ENCODE results near the gene SMIM3. TPM values are rescaled to one million over a fixed set of nuclear protein-coding genes. Genes with fewer than 3 reads are reported as not detected.

Gene SMIM3
- polyA plus RNA-seq, 1 experiment: 36.3 TPM

GRCh38 chr5:150780816-150781221, 2.3 kb downstream of the SMIM3 start:
- peak overlapping the region; percentile 78 for H3K27ac ChIP-seq (ENCODE audit: low read depth, low read length)
- DNase-seq (ENCODE audit: low read depth, low spot score): no peak
- H3K27me3 ChIP-seq (ENCODE audit: control insufficient read depth, insufficient read depth, low read length): no peaks in the 10 kb centered on the region
- H3K4me3 ChIP-seq (ENCODE audit: low read depth, low read length): peak overlapping the region; percentile 92
- ChIA-PET POLR2A (interaction anchor here (1.0 to 4.9 kb wide), 2 partner anchors 9 to 18 kb away, joined by 3 to 23 read pairs; no protein-coding TSS in a partner anchor), CTCF (interaction anchor here (4.4 kb wide), 1 partner anchor 20 kb away, joined by 33 read pairs; no protein-coding TSS in a partner anchor)
- no peak for TF ChIP-seq CTCF (IDR thresholded peaks at IDR 0.05; ENCODE audit: low read depth, low read length)
- peaks cover 2% of the 10 kb centered on the region; the same call in 1 of the 2 replicates for H3K9me3 ChIP-seq (ENCODE audit: control insufficient read depth, insufficient read depth, low read length)

GRCh38 chr5:150781706-150782614, 3.4 kb downstream of the SMIM3 start:
- TF ChIP-seq CTCF (IDR thresholded peaks at IDR 0.05; ENCODE audit: low read depth, low read length): no peak
- CTCF ChIA-PET: interaction anchor here (4.4 kb wide), 1 partner anchor 19 kb away, joined by 33 read pairs; no protein-coding TSS in a partner anchor
- H3K27me3 ChIP-seq (ENCODE audit: control insufficient read depth, insufficient read depth, low read length): no peaks in the 10 kb centered on the region
- peak; percentile 69 for DNase-seq (ENCODE audit: low read depth, low spot score)
- POLR2A ChIA-PET: interaction anchor here (1.0 to 4.9 kb wide), 2 partner anchors 8 to 19 kb away, joined by 3 to 23 read pairs; no protein-coding TSS in a partner anchor
- peak overlapping the region; percentile 39 for H3K4me3 ChIP-seq (ENCODE audit: low read depth, low read length)
- peak overlapping the region; percentile 87 for H3K27ac ChIP-seq (ENCODE audit: low read depth, low read length)
- H3K9me3 ChIP-seq (ENCODE audit: control insufficient read depth, insufficient read depth, low read length): peaks cover 2% of the 10 kb centered on the region; the same call in 1 of the 2 replicates

GRCh38 chr5:150782850-150783249, 4.3 kb downstream of the SMIM3 start:
- ChIA-PET POLR2A (interaction anchor here (4.9 kb wide), 1 partner anchor 7 kb away, joined by 23 read pairs; no protein-coding TSS in a partner anchor), CTCF (interaction anchor here (4.4 kb wide), 1 partner anchor 18 kb away, joined by 33 read pairs; no protein-coding TSS in a partner anchor)
- no peaks in the 10 kb centered on the region for H3K27me3 ChIP-seq (ENCODE audit: control insufficient read depth, insufficient read depth, low read length)
- H3K9me3 ChIP-seq (ENCODE audit: control insufficient read depth, insufficient read depth, low read length): peaks cover 2% of the 10 kb centered on the region; the same call in 1 of the 2 replicates
- no peak overlapping the region for H3K4me3 ChIP-seq (ENCODE audit: low read depth, low read length)
- H3K27ac ChIP-seq (ENCODE audit: low read depth, low read length): peak overlapping the region; percentile 87
- DNase-seq (ENCODE audit: low read depth, low spot score): no peak
- no peak for TF ChIP-seq CTCF (IDR thresholded peaks at IDR 0.05; ENCODE audit: low read depth, low read length)

- CTCF ChIA-PET: interaction anchor here (0.6 to 4.4 kb wide), 4 partner anchors 18 to 333 kb away, joined by 3 to 33 read pairs (median 4); partner anchors contain the start of gene IRGM
- Histone ChIP-seq H3K4me3 (ENCODE audit: low read depth, low read length) (peak overlapping the region; percentile 31), H3K27me3 (ENCODE audit: control insufficient read depth, insufficient read depth, low read length) (no peaks in the 10 kb centered on the region), H3K9me3 (ENCODE audit: control insufficient read depth, insufficient read depth, low read length) (peaks cover 2% of the 10 kb centered on the region; the same call in 1 of the 2 replicates), H3K27ac (ENCODE audit: low read depth, low read length) (peak overlapping the region; percentile 12)
- POLR2A ChIA-PET: interaction anchor here (0.7 to 0.8 kb wide), 2 partner anchors 143 to 288 kb away, joined by 3 read pairs; partner anchors contain the start of gene SYNPO
- no peak for DNase-seq (ENCODE audit: low read depth, low spot score)
- TF ChIP-seq CTCF (IDR thresholded peaks at IDR 0.05; ENCODE audit: low read depth, low read length): no peak
Measured at GRCh38 chr5:150783422-150783928, 4.9 kb downstream of the SMIM3 start.

All from AG04450 (cell line).